Hepatic stellate cell (primary cell): ENCODE measurements around the gene TMPRSS6.

Experiments
- DNase-seq: peaks from one replicate; pipeline ENCODE4 v3.0.0; 2011; ENCODE audit warnings: low spot score

The TMPRSS6 gene

GRCh38 chr22:37109242-37109917 is at the start of gene TMPRSS6:
Gene TMPRSS6, minus strand, starts transcription at chr22:37109713. Its CDS starts 6,296 bp downstream, at chr22:37103417.
- no peak for DNase-seq

- DNase-seq, result no peak
Observed at GRCh38 chr22:37158963-37159290, 49.4 kb upstream of the TMPRSS6 start.

GRCh38 chr22:37157516-37158285 is 48.2 kb upstream of the TMPRSS6 start:
- no peak for DNase-seq

- DNase-seq, result no peak
Observed at GRCh38 chr22:37156686-37157435, 47.3 kb upstream of the TMPRSS6 start.

- no peak for DNase-seq
Observed at GRCh38 chr22:37155971-37156370, 46.5 kb upstream of the TMPRSS6 start.

- no peak for DNase-seq
Observed at GRCh38 chr22:37154925-37155712, 45.6 kb upstream of the TMPRSS6 start.

- no peak for DNase-seq
Observed at GRCh38 chr22:37153901-37154300, 44.4 kb upstream of the TMPRSS6 start.

- no peak for DNase-seq
Observed at GRCh38 chr22:37151401-37151800, 41.9 kb upstream of the TMPRSS6 start.

- no peak for DNase-seq
Observed at GRCh38 chr22:37150701-37151100, 41.2 kb upstream of the TMPRSS6 start.

GRCh38 chr22:37148742-37149665 is 39.5 kb upstream of the TMPRSS6 start:
- DNase-seq, result no peak

- no peak for DNase-seq
Observed at GRCh38 chr22:37148031-37148651, 38.6 kb upstream of the TMPRSS6 start.

GRCh38 chr22:37147186-37147990 is 37.9 kb upstream of the TMPRSS6 start:
- DNase-seq, result no peak

- DNase-seq, result no peak
Observed at GRCh38 chr22:37146507-37147180, 37.1 kb upstream of the TMPRSS6 start.

- DNase-seq, result no peak
Observed at GRCh38 chr22:37146051-37146385, 36.5 kb upstream of the TMPRSS6 start.

GRCh38 chr22:37145180-37146050 is 35.9 kb upstream of the TMPRSS6 start:
- peak; percentile 35 for DNase-seq

- no peak for DNase-seq
Observed at GRCh38 chr22:37144180-37144554, 34.7 kb upstream of the TMPRSS6 start.

GRCh38 chr22:37141971-37142370 is 32.5 kb upstream of the TMPRSS6 start:
- no peak for DNase-seq

- DNase-seq, result no peak
Observed at GRCh38 chr22:37141476-37141875, 32.0 kb upstream of the TMPRSS6 start.
